HG02870 (cell line): ENCODE data around the gene JPH2.
"Not testable (repeated sequence)": the region's sequence is repeated elsewhere in the genome, so short reads cannot be mapped to it uniquely, and the experiment has no call there.

ENCODE experiments used
- ATAC-seq: cut with Tn5 transposase; IDR thresholded peaks from one replicate; pipeline ENCODE4 v1.9.1; 2021; ENCODE audit warnings: mild to moderate bottlenecking, moderate library complexity; ENCODE audit not compliant: unreplicated experiment

JPH2 gene

GRCh38 chr20:44187054-44187771 is at the start of gene JPH2:
TSS of gene JPH2 (minus strand) at chr20:44187188. CDS start at chr20:44186705, 483 bp downstream.
- ATAC-seq: no peak

GRCh38 chr20:44235702-44236101 is 48.7 kb upstream of the JPH2 start:
- ATAC-seq: no peak

GRCh38 chr20:44234566-44235317 is 47.8 kb upstream of the JPH2 start:
- ATAC-seq: no peak

- no peak for ATAC-seq
These were observed 46.5 kb upstream of the JPH2 start for GRCh38 chr20:44233436-44234016.

GRCh38 chr20:44232469-44232856 is 45.5 kb upstream of the JPH2 start:
- ATAC-seq: not testable (repeated sequence)

GRCh38 chr20:44231713-44232468 is 44.9 kb upstream of the JPH2 start:
- no peak for ATAC-seq

GRCh38 chr20:44231193-44231592 is 44.2 kb upstream of the JPH2 start:
- ATAC-seq: no peak

- ATAC-seq: no peak
These were observed 41.7 kb upstream of the JPH2 start for GRCh38 chr20:44228465-44229258.

GRCh38 chr20:44224637-44225036 is 37.6 kb upstream of the JPH2 start:
- no peak for ATAC-seq

- no peak for ATAC-seq
These were observed 36.7 kb upstream of the JPH2 start for GRCh38 chr20:44223721-44224120.

GRCh38 chr20:44222633-44223368 is 35.8 kb upstream of the JPH2 start:
- no peak for ATAC-seq

- ATAC-seq: no peak
These were observed 35.0 kb upstream of the JPH2 start for GRCh38 chr20:44222027-44222426.

- ATAC-seq: no peak
These were observed 34.5 kb upstream of the JPH2 start for GRCh38 chr20:44221368-44221954.

GRCh38 chr20:44219791-44220190 is 32.8 kb upstream of the JPH2 start:
- ATAC-seq: no peak

GRCh38 chr20:44219170-44219730 is 32.3 kb upstream of the JPH2 start:
- no peak for ATAC-seq

GRCh38 chr20:44218446-44218845 is 31.5 kb upstream of the JPH2 start:
- no peak for ATAC-seq

GRCh38 chr20:44217342-44218092 is 30.5 kb upstream of the JPH2 start:
- no peak for ATAC-seq

GRCh38 chr20:44215125-44215524 is 28.1 kb upstream of the JPH2 start:
- no peak for ATAC-seq
